Activated T-cell treated with anti-CD3 and anti-CD28 coated beads for 48 hours (primary cell): ENCODE measurements around the gene PDE8A.
"Not testable (repeated sequence)": the region's sequence is repeated elsewhere in the genome, so short reads cannot be mapped to it uniquely, and the experiment has no call there.

Source experiments
- DNase-seq: peaks from one replicate; pipeline ENCODE4 v3.0.0-alpha.2; 2020; ENCODE audit warnings: low read depth

Gene PDE8A

GRCh38 chr15:85128621-85129020 is 147.0 kb downstream of the PDE8A start:
- DNase-seq = no peak

DNA sequence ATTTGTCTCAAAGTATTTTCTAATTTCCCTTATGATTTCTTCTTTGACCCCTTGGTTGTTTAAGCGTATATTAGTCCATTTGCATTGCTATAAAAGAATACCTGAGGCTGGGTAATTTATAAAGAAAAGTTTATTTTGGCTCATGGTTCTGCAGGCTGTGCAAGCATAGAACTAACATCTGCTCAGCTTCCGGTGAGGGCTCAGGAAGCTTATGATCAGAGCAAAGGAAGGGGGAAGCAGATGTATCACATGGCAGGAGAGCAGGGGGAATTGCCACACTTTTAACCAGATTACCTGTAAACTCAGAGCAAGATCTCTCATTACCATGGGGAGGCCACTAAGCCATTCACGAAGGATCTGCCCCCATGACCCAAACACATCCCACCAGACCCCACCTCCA is 148.2 kb downstream of the PDE8A start:
- DNase-seq = no peak

DNA sequence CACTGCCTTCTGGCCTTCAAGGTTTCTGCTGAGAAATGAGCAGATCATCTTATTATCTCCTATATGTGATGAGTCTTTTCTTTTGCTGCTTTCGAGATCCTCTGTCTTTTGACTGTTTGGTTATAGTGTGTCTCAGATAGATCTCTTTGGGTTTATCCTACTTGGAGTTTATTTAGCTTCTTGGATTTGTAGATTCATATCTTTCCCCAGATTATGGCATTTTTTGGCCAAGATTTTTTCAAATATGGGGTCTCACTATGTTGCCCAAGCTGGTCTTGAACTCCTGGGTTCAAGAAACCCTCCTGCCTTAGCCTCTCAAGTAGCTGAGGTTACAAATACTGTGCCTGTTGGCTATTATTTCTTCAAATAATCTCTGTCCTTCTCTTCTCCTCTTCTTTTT is 150.3 kb downstream of the PDE8A start:
- no peak for DNase-seq

DNA sequence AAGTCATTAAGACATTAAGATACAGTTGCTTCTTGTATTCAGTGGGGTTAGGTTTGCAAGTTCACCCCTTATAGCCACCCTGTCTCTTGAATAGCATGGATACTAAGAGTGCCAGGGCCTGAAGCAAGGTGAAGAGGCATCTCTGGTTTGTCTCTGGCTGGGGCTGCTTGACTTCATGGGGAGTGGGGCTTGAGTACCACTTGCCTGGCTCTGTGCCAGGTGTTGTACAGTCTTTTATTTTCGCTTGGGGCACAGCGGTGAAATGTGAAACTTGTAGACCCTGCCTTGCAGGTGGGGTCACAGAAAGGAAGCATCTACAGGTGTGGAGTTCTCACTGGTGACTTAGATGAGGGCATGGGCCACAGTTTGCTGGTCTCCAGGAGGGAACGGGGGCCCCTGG is 152.1 kb downstream of the PDE8A start:
- DNase-seq = no peak

GRCh38 chr15:85137489-85138168 is 156.0 kb downstream of the PDE8A start:
- DNase-seq = no peak

DNA sequence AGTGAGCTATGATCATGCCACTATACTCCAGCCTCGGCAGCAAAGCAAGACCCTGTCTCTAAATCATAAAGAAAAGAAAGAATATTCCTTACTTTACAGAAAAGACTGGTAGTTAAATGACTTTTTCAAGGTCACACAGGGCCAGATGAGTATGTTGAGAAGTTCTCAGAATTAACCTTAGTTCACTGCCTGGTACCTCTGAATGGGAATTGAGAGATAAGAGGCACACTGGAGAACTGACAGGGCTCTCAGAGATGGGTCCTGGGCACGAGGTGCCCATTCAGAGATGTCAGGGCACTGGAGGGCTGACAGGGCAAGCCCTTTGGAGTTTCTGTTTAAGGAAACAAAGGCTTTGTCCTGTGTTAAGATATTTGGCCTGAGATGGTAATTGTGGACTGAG is 157.7 kb downstream of the PDE8A start:
- no peak for DNase-seq

- DNase-seq = no peak
These were observed 160.1 kb downstream of the PDE8A start for GRCh38 chr15:85141726-85142125.

DNA sequence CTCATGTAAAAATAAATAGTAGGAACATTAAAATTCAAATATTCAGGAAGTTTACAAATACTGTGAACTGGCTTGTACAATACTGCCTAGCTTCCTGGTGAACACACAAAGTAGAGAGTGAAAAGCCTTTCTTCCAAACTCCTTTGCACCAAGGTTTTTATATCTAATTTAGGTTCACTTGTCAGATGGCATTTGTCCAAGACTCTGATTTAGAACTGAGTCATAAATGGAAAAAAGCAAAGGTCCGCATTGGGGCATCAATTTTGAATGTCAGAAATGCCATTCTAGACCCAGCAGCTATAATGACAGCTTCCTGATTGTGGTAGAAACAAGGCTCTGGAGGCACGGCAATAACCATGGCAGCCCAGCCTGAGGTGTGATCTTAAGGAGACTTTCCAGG is 160.7 kb downstream of the PDE8A start:
- no peak for DNase-seq

- DNase-seq = no peak
These were observed 167.9 kb downstream of the PDE8A start for GRCh38 chr15:85149465-85150129.

- no peak for DNase-seq
These were observed 168.4 kb downstream of the PDE8A start for GRCh38 chr15:85150130-85150480.

- no peak for DNase-seq
These were observed 169.5 kb downstream of the PDE8A start for GRCh38 chr15:85151145-85151544.

DNA sequence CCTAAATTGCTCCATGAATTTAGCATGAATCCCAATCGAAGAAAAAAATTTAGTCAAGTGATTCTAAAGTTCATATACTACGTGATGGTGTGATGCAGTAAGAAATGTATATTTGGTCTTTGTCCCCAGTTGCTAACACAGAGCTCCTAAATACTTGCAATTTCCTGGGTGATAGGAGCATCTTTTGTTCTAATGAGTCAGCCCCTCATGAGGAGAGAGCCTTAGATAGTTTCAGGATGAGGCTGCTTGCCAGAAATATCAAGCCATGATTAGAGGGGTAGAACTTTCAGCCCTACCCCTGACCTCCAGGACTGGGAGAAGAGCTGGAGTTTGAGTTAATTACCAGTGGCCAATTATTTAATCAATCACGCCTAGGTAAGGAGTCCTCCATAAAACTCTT is 170.2 kb downstream of the PDE8A start:
- no peak for DNase-seq

DNA sequence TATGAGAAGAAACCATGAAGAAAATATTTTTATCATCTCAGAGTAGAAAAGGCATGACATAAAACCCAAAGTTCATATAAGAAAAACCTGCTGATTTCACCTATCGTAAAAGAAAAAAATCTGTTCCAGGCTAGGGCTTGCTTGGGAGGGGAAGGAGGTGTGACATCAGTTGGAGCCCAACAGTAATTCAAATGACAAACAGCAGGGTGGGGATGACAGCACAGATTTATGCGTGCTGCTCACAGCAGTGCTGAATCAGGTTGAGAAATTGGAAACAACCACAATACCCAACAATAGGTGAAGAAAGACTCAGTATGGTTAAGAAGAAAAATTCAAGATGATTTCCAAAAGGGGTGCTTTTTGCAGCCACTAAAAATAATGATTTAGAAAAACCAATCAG is 172.4 kb downstream of the PDE8A start:
- no peak for DNase-seq

DNA sequence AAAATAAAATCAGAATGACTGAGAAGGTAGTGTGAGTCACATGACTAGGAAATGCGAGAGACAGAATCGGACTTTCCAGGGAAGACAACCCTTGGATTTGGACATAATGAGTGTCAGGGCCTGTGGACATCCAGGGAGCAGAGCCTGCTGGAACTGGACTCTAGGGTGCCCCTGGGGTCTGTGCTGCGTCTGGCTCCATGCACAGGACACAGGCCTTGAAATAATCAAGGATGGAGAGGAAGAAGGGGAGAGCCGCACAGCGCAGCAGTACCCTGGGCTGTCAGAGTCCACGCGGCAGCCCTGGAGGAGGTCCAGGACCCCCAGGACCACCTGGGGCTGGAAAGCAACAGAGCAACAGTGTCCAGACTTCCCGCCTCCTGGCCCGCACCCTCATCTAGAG is 173.7 kb downstream of the PDE8A start:
- no peak for DNase-seq

GRCh38 chr15:85155857-85156256 is 174.2 kb downstream of the PDE8A start:
- DNase-seq = no peak

DNA sequence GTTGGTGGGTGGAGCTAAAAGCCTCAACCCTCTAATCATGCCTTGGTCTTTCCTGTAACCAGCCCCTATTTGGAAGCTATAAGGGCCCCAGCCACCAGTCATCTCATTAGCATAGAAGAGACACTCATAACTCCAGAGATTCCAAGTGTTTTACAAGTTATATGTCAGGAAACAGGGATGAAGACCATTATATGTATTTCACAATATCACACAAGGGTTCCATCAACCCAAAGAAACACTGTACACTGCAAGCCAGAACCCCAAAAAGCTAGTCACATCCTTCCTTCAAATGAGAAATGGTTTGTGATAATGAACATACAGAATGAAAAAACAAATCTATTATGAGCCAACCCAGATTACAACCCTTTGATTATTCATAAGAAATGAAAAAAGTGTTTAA is 175.7 kb downstream of the PDE8A start:
- DNase-seq = no peak

- DNase-seq = no peak
These were observed 180.6 kb downstream of the PDE8A start for GRCh38 chr15:85162237-85162636.

- no peak for DNase-seq
These were observed 183.3 kb downstream of the PDE8A start for GRCh38 chr15:85164841-85165466.

DNA sequence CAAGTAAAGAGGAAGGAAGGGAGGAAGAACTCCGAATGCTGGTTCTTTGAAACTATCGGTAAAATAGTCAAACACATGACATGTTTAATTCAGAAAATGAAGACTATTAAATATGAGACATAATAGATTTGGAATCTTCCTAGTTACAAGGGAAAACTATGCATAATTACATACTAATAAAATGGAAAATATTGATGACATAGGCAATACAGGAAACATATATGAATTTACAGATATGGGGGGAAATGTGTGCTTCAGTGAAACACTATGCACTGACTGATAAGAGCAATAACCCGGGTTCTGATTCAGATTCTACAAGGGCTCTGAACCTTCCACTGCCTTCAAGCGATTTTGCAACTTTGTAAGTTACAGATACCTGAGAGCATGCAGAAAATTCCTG is 185.9 kb downstream of the PDE8A start:
- no peak for DNase-seq

DNA sequence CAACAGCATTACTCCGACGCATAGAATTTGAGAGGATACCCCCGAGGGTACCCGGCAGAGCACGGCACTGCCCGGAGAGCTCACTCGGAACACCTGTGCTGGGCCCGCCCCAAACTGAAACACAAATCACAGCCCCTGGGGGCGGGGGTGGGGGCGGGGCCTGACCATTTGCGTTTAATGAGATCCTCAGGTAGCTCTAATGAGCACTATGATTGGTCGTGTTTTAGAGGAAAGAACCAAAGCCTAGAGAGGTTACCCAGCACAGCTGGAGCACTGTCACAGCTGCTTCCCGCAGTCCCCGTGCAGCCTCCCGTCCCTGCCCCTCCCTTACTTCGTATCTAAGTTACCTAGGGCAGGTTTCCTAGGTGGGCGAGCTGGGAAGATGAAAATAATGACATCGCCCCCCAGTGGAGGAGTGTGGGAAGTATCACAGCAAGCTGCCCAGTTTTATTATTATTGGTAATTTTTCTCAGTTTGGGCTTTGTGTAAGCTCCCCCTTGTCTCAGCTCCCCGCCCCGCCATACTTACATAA is 187.1 kb downstream of the PDE8A start:
- peak; percentile 42 for DNase-seq

DNA sequence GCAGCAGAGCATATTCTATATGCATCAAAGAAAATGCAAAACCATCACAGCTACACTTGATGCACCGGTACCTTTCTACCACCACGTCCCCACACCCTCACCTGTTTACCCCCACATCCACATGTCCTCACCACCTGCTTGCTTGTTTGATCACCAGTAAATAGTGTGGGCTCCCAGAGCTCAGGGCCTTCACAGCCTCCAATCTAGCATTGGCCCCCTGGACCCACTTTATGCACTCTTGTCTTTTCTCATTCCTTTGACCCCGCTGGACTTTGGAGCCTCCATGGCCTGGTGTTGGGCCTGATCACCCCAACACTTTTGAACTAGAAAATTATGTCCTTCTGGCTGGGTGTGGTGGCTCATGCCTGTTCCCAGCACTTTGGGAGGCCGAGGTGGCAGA is 190.1 kb downstream of the PDE8A start:
- no peak for DNase-seq

DNA sequence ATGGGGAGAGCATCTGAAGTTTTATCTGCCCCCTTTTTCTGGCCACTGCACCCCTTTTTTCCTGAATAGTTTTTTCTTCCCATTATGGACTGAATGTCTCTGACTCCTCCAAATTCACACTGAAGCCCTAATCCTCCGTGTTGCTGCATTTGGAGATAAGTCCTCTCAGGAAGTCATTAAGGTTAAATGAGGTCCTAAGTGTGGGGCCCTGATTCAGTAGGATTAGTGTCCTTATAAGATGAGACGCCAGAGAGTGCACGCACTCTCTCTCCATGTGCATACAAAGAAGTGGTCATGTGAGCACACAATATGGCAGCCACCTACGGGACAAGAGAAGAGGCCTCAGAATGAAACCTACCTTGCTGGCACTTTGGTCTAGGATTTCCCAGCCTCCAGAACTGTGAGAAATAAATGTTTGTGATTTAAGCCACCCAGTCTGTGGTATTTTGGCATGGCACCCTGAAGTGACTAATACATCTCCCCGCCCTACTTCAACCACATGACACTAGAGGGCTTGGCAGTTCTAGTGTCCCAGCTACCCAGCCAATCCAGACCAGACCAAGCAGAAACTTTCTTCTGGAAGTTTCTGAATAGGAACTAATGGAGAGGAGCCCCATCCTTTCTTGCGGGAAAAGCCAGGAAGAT is 191.3 kb downstream of the PDE8A start:
- no peak for DNase-seq

DNA sequence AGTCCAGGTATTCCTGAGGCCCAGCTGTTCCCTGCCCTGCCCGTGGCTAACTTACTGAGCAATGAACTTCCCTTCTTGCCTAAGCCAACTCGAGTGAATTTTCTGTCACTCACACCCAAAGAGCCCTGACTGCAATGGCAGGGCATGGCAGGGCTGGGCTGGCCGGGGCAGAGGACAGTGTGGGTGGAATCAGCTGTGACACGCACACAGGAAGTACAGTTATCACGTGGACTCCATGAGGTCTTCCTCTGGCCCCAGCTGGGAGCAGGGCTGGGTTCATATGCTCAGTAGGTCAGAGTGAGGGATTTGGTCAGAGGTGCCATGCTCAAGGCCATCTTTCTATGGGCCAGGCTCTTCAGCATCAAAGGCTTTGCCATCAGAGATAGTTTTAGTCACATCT is 192.0 kb downstream of the PDE8A start:
- not testable (repeated sequence) for DNase-seq
